T-helper 9 cell (primary cell): Measurements from ENCODE around the gene SMNDC1.

Source experiments
- DNase-seq: peaks from one replicate; pipeline ENCODE4 v3.0.0-alpha.2; 2020

Gene SMNDC1

DNA sequence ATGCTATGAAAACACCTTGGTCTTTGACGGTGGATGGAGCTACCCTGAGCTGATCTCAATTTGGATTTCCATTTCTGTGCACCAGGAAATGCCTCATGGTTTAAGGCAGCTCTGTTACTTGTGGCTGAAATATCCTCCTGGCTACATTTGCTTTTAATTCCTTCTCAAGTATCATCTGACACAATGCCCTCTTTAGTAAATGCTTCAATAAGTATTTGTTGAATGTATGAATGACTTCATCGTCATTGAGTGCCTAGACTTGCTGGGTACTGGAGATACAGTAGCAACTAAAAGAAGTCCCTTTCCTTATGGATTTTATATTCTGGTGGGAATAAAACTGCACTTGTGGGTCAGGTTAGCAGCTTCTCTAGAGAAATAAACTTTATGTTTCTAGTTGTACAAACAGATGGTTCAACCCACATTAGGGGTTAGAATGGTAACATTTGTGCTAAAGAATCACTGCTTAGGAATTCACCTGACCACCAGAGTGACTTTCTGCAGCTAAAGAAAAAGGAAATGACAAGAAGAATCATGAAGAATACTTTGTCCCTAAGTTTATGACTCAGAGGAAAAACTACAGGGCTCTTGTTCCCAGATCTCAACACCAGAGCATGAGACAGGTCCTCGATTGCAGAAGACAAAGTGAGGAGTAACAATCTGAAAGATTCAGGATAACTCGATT lies 21.8 kb upstream of the SMNDC1 start:
- DNase-seq, result no peak

DNA sequence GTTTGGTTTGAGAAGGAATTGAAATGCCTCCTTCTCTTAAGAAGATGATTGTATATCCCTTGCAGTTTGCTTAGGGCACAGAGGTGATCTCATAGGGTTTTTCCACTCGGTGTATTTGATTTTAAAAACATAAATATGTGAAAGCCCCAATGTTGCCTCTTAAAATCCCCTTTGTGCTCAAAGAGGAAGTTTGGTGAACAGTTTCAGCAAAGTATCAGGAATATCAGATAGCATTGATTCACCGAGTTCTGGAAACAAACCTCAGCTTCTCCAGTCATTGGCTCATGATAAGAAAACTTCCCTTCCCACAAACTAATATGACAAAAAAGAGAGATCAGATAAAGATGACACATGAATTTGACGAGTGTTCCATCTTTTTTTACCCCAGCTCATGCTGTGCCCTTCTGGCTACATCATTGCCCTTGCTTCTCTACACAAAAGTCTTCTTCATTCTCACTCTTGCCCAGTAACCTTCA lies 20.1 kb upstream of the SMNDC1 start:
- DNase-seq, result no peak

DNA sequence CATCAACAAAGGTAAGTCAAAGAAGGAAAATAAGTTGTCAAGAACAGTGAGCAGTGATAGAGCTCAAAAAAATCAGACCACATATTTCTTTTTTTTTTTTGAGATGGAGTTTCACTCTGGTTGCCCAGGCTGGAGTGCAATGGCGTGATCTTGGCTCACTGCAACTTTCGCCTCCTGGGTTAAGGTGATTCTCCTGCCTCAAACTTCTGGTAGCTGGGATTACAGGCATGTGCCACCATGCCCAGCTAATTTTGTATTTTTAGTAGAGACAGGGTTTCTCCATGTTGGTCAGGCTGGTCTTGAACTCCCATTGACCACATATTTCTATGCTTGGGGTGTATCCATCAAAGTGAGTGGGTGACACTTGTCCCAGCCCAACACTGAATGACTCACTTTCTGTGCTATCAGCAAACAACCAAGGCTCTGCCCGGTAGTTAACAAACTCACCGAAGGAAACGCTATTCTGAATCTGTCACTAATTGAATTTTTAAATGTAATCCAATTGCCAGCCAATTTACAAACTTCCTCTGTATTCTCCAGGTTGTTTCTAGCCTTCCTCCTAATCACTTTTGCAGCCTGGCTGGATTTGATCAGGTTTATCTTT lies 19.6 kb upstream of the SMNDC1 start:
- no peak for DNase-seq

DNA sequence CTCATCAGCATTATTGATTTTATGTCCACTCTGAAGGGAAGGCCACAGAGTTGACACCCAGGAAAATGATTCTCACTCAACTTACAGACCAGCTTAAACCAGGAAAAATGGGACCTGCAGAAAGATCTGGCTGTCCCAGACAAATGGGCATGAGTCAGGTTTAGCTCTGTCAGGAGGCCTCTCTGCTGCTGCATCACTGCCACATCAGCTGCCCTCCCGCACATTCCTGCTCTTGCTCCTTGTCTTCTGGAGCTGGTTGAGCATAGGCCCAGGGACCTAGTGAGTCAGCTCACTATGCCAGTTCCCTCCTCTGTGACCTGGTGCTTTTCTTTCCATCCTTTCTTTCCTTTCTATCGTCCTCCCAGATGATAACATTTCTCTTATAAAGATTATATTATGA lies 18.8 kb upstream of the SMNDC1 start:
- DNase-seq, result no peak

DNA sequence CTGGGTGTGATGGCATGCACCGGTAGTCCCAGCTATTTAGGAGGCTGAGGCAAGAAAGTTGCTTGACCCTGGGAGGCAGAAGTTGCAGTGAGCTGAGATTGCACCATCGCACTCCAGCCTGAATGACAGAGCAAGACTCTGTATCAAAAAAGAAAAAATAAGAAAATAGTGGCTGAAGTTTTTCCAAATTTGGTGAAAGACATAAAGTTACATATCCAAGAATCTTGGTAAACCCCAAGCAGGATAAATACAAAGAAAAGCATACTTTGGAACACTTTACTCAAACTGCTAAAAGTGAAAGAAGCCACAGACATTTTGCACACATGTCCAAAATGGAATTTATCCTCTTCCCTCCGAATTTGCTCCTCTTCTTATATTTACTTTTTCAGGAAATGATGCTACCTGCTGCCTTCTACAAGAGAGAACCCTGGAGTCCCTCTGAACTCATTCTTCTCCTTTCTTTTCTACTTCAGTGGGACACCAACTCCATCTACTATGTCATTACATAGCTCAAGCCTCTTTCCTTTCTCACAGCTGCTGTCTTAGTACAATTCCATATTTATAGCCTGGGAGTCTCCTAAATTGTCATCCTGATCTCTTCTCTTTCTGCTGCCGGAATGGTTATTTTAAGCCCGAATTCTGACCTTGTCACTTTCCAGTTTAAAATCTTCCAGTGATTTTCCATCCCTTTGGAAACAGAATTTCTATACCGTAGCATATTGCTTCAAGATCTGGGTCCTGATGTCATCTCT lies 17.3 kb upstream of the SMNDC1 start:
- no peak for DNase-seq

DNA sequence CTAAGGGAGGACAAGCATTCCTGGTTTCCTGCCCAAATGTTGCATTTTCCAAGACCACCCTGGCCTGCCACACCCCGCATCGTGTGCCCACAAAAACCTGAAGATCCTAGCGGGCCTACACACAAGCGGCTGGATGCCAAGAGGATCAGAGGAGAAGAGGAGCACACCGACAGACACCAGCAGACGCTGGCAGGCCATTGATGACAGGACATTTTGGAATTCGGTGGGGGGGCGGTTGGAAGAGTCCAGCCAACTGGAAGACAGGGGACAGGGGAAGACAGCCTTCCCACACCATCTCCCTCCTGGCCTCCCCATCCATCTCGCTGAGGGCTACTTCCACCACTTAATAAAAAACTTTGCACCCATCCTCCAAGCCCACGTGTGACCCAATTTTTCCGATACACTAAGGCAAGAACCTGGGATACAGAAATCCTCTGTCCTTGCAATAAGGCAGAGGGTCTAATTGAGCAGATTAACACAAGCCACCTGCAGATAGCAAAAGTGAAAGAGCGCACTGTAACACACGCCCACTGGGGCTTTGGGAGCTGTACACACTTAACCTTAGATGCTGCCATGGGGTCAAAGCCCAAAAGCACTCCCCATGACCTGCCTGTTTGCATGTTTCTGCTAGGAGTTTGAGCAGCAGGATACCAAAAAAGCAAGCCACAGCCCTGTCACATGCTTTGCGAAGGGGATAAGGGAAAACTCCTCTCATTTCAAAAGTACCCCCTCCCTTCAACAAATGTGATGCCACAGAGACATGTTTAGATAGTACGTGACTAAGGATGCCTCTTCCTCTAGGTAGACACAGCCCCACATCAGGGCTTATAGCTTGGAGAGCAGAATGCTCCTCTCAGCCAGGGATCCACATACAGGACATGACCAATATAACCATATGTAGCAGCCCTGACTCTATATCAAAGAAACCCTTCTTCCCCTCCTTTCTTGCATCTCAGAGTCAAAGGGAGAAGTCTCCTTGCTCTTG lies 13.4 kb upstream of the SMNDC1 start:
- no peak for DNase-seq

DNA sequence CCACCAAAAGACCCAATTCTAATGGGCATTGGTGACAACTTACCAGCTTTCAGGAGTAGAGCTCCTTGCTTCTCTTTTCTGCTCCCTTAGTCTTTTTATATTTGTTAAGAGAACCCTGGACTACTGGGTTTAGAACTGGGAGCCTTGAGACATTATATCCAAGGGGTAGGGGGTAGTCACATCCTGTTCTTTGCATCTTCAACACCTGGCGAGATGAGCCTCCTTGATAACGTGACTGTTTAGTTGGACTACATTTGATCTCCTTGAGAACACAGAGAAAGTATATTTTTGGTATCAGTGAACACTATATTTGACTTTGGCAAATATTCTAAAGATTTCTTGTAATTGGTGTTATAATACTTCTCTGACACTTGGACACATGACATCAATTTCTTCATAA lies 9.0 kb upstream of the SMNDC1 start:
- no peak for DNase-seq

DNA sequence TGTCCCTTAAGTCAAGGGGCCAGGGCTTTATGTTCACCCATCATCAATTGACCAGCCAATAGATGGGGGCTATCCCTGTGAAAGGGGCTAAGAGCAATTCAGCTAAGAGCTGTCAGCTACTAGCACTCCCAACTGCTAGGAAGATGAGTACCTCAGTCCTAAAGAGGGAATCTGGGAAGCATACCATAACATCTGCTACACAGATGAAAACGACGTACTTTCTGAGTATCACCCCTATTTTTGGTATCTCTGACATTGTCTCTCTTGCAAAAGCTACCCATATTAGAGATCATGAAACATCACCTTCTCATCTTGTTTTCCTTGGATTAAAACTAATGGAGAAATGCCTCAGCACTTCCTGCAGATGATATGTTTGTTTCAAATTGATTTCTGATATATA lies 7.5 kb upstream of the SMNDC1 start:
- no peak for DNase-seq

DNA sequence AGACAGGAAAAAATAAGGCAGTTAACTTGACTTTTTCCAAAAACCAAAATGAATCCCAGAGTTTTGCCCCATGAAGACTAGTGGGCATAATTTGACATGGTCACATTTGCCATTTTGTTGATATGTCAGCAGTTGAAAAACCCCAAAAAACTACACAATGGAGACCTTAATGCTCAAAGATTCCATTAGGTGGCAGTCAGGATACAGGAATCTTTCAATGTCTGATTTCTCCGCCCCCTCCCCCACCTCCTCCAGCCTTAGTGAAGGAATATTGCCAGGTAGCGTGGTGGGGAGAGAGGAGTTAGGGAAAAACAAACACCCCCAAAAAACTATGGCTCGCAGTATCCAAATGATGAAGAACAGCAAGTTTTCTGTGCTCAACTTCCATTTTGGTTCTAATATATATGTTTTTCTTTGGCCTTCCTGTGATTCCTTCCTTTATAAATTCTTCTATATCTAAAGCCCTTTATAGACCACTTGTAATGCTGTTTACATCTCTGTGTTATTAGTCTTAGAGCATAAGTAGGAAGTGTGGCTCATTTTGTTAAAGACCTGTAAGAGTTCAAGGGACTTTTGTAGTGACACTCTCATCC lies 6.7 kb upstream of the SMNDC1 start:
- peak; percentile 21 for DNase-seq

DNA sequence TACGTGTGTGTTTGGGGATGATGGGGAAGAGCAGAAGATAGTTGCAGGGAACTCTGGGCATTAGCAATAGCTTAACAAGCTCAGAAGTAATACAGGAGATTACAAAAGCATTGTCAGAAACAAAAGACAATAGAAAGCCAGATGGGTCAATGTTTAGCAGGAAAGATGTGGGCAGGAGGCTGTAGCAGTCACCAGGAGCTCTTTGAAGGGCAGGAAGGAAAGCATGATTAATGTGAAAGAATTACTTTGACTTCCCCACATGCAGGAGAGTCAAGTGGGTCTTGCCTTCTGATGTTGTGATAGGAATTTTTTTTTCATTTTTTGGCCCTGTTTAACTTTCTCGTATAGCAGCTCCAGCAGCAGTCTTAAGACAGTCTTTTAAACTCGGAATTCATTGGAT lies 6.0 kb upstream of the SMNDC1 start:
- no peak for DNase-seq

DNA sequence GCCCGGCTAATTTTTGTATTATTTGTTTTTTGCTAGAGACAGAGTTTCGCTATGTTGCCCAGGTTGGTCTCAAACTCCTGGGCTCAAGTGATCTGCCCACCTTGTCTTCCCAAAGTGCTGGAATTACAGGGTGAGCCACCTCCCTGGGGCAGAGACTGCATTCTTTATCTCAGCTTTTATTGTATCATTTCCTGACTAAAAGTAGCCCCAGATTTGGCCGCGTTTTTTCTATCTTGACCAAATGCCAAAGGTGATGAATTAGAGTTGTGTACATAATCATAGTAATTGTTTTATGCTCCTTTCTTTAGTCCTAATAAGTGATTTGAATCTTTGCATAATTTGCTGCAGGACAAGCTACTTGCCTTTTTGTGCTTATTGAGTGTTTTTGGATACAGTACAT lies 3.1 kb upstream of the SMNDC1 start:
- no peak for DNase-seq

DNA sequence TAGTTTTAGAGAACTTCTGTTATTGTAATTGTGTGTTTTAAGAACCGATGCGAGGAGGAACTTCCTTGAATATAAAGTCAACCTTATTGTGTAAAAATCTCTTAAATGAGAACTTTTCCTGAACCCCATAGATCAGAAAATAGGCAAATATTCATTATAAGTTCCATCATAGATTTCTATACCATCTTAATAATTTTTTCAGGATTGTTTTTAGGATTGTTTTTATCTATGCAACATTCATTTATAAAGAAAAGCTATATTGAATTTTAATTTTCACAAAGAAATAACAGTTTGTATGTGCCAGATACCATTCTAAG lies 1.7 kb upstream of the SMNDC1 start:
- no peak for DNase-seq

DNA sequence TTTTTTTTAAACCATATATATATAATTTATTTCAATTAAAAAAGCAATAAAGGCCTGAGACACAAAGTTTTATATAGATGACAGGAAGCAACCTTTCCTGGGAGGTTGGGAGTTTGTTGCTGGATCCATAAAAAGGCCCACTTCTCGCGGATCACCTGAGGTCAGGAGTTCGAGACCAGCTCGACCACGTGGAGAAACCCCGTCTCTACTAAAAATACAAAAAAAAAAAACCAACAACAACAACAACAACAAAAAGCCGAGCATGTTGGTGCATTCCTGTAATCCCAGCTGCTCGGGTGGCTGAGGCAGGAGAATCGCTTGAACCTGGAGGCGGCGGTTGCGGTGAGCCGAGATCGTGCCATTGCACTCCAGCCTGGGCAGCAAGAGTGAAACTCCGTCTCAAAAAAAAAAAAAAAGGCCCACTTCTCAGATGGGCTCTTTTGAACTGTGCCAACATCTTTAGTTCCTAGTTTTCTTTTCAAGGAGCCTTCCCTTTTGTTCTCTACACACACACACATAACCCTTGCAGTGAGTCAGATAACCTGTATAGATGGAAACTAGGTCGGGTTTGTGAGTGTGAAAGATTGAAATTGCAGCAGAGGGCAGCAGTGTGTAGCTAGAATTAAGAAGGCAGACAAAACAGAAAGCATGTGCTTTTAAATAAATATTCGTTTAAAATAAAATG lies 1.2 kb upstream of the SMNDC1 start:
- DNase-seq, result peak; percentile 12

DNA sequence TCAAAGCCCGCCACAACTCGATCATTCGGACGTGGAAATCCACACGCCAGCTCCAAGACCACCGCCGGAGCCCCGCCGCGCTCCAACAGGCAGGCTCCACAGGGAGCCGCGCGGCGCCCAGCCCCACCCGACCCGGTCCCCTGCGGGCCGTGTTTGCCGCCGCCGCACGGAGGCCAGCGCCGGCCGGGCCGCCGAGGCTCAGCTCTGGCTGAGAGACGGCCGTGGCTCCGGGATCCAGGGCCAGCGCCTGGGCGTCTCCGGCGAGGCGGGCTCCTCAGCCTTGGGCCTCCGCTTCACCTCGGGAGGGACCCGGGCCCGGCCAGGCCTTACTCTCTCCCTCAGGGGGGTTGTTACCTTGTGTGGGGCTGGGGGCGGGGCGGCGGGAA lies 333 bp downstream of the SMNDC1 start:
- no peak for DNase-seq

DNA sequence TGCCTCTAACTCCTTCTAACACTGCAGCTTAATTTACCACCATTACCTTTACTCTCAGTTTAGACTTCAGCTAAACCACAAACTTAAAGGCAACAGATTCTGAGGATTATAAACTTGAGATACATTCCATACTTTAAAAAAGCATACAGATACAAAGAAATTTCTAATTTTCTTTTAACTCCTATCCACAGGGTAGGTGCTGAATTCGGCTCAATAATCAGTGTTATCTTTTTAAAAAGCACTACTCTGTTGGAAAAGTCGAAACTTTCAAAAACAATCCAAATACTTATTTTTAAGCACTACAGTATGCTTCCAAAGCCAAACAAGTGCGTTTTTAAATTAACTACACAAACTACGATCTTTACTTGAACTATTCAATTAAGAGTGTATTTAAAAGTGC lies 1.0 kb downstream of the SMNDC1 start:
- no peak for DNase-seq

DNA sequence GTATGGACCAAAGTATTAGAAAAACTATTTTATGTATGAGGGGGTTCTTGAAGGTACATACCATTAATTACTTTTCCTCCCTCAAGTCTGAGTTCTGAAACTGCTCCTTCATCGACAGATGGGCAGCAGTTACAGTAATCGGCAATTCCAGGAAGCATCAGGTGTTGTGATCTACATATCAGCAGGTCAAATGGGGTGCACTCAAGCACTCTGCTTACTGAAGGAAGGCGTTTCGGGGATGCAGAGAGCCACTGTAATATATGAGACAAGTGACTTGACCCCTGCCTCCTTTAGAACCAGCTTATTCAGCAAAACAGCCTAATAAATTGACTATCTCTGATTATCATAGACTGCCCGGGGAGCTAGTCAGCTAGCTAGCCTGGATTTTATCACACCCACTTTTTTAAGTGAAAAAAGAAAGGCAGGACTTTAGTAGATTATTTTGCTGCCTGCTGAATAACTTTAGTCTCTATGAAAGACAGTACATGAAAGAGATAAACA lies 4.2 kb downstream of the SMNDC1 start:
- DNase-seq, result no peak

DNA sequence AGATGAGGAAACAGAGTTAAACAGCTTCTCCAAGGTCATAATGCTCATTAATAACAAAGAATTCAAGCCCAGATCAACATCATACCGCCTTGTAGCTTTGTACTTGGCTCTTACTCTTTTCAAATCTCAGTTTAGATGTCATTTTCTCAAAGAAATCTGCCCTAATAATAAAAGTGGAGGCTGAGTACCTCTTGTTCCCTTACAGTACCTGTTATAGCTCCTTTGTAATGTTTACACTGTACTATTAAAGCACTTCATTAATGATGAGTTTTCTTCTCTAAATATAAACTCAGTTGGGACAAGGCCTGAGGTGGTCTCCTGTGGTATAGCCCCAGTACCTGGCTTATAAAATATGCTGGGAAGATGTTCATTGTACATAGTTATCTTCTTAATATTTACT lies 7.8 kb downstream of the SMNDC1 start:
- no peak for DNase-seq

DNA sequence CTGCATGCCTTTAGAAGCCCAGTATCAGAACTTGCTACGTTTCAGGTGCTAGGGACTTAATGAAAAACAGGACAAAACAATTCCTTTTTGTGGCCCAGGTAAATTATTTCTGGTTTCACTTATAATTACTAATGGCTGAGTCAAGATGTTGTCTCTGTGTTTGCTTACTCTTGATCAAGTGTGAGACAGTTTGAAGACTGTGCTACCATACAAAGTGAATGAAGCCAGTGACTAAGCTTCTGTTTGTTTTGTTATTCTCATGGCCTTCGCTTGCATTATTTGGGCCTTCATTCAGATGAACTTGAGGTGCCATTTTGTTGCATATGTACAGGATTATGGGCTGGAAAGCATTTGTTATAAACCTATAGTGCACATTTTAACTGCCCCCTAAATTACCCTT lies 17.9 kb downstream of the SMNDC1 start:
- no peak for DNase-seq

DNA sequence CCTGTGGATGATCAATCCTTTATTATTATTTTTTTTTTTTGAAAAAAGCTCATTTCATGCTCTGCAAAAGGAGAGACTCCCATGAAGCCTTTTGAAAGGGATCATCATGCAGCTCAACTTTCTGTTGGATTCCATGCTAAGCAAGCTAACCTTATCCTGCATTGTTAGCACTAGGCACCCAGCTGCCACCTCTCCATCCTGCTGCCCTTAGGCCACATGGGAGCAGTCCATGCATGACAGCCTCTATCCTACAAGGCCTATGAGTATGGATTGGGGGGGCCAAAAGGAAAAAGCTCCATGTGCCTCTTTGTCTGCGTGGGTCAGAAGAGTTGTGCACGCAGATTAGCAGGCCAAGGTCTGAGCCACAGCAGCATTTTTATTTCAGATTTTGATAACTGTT lies 19.2 kb downstream of the SMNDC1 start:
- DNase-seq, result no peak

DNA sequence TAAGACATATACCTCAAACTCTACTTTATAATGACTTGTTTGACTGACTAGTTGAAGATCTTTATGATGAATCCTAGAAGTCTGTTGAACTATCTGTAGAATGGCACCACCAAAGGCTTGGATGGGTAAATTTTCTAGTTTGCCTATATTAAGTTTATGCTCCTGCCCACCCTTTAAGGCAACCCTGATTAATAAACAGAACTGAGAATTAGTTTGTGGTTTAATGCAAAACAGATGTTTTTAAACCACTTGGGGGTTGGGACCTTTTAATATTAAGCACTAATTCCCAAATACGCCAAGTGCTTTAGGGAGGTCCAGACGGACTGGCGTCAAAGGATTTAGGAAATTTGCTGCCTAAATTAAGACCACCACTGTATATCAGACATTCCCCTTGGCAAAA lies 20.5 kb downstream of the SMNDC1 start:
- no peak for DNase-seq

DNA sequence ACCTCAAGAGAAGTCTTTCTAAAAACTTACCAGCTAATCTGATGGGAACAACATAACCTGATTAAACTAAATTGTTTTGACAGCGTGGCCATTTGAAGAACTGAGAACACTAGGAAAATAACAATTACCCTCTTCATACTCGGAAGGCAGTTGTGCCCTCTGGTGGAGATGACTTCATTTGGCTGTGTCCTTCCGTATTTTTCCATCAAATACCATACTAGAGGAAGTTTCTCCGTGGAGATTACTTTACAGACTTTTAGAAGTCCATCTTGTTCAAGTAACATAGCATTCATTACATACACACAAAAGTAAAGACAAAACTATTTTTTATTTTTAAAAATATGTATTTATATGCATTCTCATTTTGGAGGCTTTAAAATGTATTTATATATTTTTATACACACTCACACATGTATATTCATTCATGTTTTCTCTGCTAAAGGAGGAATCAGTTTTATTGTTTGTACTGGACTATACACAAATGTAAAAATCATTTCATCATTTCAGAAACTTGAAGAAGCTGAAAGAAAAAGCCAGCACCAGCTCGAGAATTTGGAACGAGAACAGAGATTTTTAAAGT lies 25.2 kb downstream of the SMNDC1 start:
- DNase-seq, result peak; percentile 32
